GM12872 (cell line): Measurements from ENCODE around the gene NMT2.

Source experiments
- CTCF ChIP-seq: IDR thresholded peaks from 3 replicates; pipeline ENCODE4 v1.5.1; 2011; ENCODE audit warnings: low read depth, mild to moderate bottlenecking, low read length, moderate library complexity; ENCODE audit not compliant: insufficient read depth

NMT2 gene

GRCh38 chr10:15189133-15189885, 20.8 kb upstream of the NMT2 start:
- TF ChIP-seq CTCF: no peak

- TF ChIP-seq CTCF: no peak
Measured at GRCh38 chr10:15188603-15189002, 20.1 kb upstream of the NMT2 start.

- no peak for TF ChIP-seq CTCF
Measured at GRCh38 chr10:15183689-15184481, 15.4 kb upstream of the NMT2 start.

DNA sequence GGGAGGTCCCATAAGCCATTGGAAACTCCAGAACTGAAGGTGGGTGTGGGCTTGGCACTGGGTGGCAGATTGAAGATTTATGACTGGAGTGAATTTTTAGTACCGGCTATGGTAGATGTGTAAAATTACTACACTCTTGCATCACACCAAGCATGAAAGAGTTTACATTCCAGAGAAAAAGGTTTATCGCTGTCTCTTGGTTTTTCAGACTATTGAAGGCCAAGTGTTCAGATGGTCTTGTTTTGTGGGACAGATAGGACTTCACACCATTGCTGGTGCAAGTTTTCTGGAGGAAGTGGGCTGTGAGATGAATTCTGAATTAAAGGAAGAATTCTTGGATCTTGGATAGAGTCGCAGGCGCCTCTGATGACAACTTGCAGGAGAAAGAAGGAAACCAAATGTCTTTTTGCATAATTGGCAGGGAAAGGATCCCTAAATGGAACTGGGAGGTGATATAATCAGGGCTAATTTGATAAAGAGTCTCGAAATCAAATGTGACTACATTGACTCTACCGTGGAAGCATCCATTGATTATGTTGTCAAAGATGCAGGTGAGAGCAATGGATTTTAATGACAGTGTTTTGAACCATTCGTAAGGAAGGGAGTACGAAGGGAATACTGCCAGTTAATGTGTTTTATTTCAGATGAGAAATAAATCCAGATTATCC, 14.2 kb upstream of the NMT2 start:
- TF ChIP-seq CTCF: no peak

GRCh38 chr10:15181576-15182156, 13.2 kb upstream of the NMT2 start:
- TF ChIP-seq CTCF: no peak

GRCh38 chr10:15180736-15181135, 12.2 kb upstream of the NMT2 start:
- TF ChIP-seq CTCF: no peak

DNA sequence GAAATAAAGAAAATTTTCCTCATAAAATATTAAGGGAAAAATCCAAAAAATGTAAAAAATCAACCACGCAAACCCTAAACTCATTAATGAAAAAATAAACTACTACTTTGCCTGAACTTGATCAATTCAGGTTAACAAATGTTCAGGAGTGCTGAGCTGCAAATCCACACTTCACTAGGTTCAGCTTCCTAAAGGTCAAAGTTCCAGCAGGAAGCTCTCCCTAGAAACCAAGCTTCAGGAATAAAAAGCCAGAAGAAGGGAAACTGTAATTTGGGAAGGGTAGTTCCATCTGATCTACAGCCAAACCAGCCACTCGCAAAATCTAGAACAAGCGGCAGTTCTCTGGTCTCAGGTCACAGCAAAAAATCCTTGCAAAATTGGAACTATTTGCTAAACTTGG, 7.8 kb upstream of the NMT2 start:
- TF ChIP-seq CTCF: no peak
